HG02885 (cell line): ENCODE measurements around the gene AP3D1.

Experiments
- ATAC-seq: cut with Tn5 transposase; IDR thresholded peaks from one replicate; pipeline ENCODE4 v1.9.1; 2021; ENCODE audit warnings: mild to moderate bottlenecking; ENCODE audit not compliant: unreplicated experiment, poor library complexity

Gene AP3D1

DNA sequence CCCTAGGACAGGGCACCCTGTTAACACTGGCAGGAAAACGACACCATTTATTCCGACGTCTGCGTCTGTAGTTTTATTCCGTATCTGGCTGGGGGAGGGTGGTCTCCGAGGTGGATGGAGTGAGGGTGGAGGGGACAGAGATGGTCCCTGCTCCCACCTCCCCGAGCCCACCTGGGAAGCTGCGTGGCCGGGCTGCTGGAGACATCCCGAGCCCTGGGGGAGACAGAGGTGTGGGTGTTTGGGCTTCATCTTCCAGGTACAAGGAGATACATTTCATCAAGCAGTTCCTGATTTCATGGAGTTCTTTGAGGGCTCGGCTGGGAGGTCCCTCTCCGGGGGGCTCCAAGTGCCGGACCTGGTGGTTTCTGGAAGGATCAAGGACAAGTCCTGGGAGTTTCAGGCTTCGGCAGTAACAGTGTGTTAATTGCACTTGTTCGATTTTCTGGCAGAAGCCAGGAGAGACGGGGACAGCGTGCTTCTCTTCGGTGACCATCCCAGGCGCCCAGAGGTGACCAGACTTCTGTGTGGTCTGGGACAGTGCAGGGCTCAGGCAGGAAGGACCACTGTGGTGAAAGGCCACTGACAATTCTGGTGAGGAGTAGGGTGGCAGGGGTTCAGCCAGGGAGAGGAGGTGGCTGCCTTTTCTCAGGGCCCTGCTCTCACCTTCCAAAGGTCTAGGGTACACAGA is 80.2 kb downstream of the AP3D1 start:
- ATAC-seq, result no peak

DNA sequence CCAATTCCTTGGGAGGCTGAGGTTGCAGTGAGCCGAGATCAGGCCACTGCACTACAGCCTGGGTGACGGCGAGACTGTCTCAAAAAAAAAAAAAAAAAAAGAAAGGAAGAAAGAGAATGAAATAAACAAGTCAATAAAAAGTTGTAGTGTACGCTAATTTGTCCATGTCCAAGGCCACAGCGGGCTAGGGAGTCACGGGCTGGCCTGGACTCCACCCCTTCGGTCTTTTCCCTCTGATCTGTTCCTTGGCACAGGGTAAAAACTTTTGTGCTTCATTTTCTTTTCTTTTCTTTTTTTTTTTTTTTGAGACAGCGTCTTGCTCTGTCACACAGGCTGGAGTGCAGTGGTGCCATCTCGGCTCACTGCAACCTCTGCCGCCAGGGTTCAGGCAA is 80.9 kb downstream of the AP3D1 start:
- no peak for ATAC-seq

DNA sequence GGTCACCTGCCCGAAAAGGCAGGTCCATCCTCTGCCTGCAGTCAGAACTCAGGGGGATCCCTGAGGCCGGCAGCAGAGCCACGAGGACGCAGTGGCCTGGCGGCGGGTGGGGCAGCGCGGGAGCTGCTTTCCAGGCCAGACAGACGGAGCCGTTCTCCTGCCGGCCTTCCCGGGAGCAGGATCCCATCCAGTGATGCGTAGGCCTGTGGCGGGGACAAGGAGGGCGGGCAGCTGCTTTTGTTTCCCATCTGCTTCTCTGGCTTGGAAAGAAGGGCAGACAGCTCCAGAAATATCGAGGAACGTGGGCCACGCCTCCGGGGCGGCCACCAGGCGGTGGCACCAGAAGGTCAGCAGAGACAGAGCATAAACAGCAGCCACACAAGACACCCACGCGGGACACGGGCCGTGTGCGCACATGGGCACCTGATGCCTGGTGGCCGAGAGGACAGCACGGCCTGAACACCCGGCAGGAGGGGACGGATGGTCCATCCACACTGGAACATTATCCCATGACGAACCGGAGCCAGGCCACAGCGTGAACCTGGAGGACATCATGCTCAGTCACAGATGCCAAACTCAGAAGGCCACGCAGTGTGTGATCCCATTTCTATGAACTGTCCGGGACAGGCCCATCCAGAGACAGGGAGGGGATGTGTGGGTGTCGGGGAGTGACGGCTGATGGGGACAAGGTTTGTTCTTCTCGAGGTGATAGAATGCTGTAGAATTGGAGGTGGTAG is 86.4 kb downstream of the AP3D1 start:
- no peak for ATAC-seq

DNA sequence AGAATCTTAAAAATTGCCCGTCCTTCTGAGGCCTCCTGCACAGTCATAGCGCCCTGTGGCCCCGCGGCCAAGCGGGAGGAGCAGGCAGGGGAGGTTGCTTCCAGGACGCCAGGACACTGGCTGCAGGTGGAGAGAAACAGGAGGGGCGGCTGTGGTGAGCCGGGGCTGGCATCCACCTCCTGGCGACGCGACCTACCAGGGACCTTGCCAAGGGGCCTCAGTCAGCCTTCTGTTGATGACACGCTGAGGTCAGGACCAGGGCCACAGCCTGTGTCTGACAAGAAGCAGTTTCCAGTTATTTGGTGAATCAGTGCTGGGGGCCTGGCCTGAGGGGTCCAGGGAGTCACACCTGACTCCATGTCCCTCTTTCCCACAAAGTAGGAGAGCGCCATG is 87.0 kb downstream of the AP3D1 start:
- no peak for ATAC-seq

DNA sequence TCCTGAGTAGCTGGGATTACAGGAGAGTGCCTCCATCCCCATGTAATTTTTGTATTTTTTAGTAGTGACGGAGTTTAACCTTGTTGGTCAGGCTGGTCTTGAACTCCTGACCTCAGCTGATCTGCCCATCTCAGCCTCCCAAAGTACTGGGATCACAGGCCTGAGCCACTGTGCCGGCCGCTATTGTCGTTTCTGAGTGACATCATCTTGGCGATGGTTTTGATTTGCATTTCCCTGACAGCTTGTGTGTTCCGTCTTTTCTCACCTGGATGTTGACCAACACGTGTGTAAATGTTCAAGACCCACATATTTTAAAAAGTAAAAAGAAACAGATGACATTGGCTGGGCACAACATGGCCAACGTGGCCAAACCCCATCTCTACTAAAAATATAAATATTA is 87.5 kb downstream of the AP3D1 start:
- ATAC-seq, result no peak

DNA sequence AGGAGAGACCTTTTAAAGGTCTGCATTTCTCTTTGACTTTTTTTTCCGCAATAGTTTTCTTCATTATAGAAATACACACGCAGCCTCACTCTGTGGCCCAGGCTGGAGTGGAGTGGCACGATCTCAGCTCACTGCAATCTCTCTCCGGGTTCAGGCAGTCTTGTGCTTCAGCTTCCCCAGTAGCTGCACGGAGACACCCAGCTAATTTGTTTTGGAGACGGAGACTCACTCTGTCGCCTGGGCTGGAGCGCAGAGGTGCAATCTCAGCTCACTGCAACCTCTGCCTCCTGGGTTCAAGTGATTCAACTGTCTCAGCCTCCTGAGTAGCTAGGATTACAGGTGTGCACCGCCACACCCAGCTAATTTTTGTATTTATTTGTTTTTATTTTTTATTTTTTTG is 88.6 kb downstream of the AP3D1 start:
- ATAC-seq, result no peak

DNA sequence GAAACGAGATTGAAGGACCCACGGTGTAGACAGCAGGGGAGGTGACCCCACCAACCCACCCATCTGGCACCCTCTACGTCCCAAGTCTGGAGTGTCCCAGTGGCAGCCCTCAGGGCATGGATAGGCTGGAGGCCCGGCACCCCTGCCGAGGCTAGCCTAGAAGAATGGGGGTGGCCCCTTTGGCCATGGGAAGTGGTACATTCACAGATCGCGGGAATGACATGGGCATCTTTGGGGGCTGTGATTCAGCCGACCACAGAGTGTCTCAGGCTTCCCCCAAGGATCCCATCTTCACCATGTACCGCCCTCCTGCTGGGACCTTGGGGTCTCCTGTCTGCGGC is 89.0 kb downstream of the AP3D1 start:
- ATAC-seq, result no peak

DNA sequence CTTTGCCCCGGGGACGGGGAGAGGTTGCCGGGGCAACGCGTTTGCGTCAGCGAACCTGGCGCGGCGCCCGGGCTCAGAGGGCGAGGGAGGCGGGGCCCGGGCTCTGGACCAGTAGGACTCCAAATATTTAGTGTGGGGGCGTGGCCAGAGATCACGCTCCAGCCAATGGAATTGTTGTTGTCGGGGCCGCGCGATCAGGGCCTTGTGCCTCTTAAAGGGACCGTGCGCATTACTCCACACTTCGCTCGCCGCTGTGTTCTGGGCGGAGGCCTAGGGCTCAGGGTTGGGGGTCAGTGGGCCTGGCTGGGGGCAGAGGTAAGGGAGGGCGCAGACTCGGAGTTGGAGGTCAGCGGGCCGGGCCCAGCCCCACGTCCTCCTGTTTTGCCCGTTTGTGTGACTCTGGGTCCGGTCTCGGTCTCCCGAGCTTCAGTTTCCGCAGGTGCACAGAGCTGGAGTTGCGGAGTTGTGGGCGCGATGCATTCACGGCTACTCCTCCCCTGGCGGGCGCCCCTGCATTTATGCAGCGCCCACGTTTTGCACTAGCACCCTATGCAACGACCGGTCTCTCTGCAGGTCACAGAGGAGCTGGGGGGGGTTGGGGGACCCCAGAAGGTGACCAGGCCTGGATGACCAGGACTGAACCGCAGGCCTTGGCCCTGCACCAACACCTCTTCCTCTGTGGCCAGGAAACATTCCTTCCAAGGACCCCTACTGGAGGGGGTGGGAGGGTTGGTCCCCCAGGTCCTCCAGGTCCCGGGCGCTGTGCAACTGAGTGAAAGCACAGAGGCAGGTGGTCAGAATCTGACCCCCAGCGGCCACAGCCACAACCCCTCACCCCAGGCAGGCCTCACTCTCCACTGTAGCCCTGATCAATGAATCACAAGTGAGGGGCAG is 89.6 kb downstream of the AP3D1 start:
- peak; percentile 83 for ATAC-seq

DNA sequence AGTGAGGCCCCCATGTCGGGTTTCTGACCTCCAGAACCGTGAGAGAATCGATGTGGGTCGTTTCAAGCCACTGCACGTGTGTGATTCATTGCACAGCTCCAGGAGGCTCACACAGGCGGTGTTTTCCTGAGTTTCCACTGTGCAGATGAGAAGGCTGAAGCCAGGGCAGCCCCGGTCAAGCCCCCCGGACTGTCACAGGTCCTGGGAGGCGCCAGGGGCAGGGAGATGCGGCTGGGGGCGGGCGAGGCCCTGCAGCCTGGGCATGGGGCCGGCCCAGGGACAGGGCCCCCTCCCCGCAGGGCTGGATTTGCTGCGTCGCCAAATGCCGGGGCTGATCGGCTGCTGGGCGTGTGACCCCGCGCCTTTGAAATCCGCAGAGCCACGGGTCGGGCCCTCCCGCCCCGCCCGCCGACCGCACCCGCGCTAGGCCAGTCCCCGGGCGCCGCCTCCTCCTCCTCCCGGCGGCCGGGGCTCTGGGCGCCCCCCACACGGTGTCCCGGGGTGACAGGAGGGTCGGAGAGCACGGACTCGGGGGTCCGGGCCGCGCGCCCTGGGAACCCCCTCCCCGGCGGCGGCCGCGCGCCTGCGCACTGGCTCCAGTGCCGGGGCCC is 90.4 kb downstream of the AP3D1 start:
- peak; percentile 23 for ATAC-seq

DNA sequence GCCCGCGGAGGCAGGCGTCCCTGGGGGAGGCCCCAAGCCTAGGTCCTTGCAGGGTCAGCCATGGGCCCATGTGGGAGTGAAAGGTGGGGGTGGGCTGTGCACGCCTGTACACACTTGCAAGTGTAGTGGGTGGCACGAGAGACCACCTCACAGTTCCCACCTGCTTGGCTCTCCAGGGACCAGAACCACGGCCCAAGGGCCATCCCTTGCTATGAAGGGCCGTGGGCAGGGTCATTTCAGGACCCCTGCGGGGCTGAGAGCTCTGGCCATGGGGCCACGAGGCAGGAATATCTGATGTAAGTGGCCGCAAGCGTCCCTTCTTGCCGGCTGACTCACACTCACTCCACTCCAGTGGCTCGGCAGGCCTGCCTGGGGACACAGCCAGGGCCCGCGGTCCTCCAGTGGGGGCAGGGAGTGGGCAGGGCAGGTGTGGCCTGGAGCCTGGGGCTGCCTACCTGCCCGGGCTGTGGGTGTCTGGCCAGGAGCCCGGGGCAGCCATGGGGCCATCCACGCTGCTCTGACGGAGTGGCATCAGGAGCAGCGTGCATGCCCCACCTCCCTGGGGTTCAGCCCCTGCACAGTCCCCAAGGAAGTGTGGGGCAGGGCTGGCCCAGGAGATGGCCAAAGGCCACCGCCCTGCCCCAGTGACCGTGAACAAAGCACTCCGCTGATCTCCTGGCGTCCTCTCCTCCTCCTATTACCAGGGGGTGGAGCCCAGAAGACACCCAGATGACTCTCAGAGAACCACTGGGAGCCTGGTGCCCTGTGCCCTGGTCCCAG is 91.8 kb downstream of the AP3D1 start:
- ATAC-seq, result no peak

DNA sequence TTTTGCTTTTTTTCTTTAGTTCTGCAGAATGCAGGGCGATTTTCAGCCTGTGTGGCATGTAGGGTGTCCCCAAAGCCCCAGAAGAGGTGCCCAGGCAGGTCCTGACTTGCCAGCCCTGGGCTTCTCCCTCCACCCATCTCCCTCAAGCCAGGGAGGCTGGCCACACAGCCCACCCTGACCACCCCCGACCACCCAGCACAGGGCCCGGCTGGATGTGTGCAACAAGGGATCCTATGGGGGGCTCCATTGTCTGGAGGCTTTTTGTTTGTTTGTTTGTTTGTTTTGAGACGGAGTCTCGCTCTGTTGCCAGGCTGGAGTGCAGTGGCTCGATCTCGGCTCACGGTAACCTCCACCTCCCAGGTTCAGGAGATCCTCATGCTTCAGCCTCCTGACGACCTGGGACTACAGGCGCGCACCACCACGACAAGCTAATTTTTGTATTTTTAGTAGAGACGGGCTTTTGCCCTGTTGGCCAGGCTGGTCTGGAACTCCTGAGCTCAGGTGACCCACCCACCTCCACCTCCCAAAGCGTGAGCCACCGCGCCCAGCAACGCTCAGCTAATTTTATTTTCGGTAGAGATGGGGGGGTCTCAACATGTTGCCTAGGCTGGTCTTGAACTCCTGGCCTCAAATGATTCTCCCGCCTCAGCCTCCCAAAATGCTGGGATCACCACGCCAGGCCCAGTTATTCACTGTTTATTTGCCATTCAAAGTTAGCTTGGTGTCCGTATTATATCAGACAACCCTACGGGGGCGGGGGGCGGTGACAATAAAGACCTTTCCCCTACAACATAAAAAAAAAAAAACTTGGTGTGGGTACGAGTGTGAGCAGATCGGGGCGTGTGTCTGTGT is 92.6 kb downstream of the AP3D1 start:
- ATAC-seq, result no peak

DNA sequence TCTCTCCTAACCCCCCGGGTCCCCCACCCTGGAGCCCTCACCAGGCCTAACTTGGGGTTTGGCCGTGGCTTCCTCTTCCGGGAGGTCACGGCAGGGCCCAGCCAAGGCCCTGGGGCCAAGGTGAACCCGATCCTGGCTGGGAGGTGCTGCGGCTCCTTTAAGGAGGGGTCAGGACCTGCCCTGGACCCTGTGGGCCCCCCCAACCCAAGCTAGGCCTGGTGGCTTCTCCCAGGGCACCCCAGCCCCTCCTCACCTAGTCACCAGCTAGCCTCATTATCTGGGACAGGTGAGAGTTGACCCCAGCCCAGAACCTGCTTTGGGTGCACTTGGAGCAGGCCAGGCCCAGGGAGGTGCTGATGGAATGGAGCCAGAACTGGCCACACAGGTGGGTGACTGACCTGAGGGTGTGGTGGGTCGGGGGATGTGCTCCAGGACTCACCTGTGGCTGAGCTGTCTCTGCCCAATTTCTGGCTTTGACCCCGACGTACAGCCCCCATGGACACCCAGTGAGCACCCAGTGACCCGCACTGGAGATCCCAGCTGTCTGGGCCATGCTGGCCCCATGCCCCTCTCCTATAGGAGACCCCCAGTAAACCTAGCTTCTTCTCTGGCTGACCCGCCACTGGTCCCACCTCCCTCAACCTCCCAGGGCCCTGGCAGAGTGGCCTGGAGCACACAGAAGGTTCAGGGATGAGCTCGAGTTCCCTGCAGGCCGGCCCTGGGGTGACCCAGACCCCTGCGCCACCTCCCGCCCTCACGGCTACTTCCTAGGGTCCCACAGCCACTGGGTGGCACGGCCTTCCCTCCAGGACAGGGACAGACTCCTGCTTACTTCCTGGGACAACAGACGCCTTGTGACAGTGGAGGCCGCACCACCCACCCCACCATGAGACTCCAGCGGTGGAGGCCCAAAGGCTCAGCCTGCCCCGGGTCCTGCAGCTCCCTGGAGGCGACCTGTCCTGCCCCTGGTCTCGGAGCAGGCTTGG is 93.6 kb downstream of the AP3D1 start:
- no peak for ATAC-seq

DNA sequence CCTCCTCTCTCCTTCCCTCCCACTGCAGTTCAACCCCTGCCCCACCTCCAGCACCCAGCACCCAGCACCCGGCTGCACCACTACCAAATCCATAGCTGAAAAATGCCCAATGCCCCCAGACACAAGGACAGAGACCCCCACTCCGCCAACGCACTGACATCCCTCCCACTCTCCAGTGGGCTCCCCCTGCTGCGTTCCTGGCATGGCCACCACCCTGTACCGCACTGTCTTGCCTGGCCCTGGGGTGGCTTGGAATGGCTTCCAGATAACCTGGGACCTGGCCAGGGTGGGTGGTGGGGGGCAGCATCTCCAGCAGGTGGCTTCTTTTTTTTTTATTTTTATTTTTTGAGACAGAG is 94.6 kb downstream of the AP3D1 start:
- ATAC-seq, result no peak

DNA sequence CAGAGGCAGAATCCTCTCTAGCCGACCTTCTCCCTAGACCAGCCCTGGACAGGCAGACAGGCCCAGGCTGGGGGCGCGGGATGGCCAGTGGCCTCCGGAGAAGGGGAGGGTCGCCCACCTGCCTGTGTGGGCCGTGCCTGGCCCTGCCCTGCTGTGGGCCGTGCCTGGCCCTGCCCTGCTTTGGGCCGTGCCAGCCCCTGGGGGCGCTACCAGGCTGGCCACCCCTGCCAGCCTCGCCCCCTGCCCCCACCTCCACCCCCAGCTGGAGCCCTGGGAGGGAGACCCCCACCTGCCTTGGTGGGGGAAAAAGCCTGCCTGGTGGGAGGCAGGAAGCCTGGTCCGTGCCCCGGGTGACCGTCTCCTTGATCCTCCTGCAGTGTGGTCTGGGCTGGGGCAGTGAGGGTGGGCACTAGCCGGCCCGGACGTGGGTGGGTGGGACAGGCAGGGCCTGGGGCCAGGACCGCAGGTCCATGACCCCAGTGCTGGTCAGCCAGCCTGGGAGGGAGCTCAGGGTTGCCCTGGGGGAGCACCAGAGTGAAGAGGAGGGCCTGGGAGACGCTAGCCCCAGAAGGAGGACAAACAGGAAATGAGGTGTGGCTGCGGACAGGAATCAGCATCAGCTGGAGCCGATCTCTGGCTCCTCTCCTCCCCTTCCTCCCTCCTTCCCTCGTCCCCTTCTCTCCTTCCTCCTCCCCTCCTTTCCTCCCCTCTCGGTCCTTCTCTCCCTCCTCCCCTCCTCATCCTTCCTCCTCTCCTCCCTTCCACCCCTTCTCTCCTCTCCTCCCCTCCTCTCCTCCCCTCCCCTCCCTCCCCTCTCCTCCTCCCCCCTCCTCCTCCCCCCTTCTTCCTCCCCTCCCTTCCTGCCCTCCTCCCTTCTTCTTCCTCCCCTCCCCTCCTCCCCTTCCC is 95.2 kb downstream of the AP3D1 start:
- no peak for ATAC-seq

DNA sequence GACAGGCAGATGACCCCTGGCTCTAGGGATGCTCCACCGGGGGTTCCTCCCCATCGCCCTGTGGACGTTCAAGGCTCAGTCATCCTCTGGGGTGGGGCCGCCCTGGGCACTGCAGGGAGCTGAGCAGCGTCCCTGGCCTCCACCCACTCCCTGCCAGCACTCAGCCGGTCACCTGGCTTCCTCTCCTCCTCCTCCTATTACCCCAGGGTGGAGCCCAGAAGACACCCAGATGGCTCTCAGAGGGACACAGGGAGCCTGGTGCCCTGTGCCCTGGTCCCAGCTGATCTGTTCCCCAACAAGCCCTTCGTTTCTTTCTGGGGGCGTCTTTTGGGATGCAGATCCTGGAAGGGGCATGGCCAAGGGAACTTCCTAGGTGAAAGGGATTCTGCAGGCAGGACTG is 96.6 kb downstream of the AP3D1 start:
- no peak for ATAC-seq

DNA sequence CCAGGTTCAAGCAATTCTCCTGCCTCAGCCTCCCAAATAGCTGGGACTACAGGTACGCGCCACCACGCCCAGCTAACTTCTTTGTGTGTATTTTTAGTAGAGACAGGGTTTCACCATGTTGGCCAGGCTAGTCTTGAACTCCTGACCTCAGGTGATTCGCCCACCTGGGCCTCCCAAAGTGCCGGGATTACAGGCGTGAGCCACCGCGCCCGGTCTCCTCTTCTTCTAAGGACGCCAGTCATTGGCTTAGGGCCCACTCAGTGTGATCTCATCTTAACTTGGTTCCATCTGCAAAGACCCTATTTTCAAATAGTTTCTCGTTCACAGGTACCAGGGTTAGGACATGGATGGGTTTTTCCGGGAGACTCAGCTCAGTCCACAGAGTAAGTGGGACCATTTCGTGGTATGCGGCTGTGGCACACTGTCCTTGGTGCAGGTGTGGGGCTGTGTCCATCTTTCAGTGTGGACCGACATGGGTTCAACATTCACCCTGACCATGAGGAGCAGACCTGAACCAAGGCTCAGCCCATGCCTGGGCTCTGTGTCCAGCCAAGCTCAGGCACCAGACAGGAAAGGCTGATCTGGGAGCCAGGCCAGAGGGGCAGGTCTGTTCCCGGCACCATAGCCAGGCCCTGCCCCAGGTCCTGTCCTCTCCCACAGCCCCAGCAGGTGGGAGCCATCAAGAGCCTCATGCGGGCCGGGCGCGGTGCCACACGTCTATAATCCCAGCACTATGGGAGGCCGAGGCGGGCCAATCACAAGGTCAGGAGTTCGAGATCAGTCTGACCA is 97.6 kb downstream of the AP3D1 start:
- ATAC-seq, result no peak
